ENCODE results near the gene TMEM167B. TPM values are rescaled to one million over a fixed set of nuclear protein-coding genes. Genes with fewer than 3 reads are reported as not detected.
"Not testable (repeated sequence)": the region's sequence is repeated elsewhere in the genome, so short reads cannot be mapped to it uniquely, and the experiment has no call there.

Gene TMEM167B
- total RNA-seq, 6 donors from 2014 or later, result 13.2 to 43.6 (median 30.5) TPM

- TF ChIP-seq EP300 (IDR thresholded peaks at IDR 0.05) (no peak), POLR2A (IDR thresholded peaks at IDR 0.05) (no peak), POLR2AphosphoS5 (IDR thresholded peaks at IDR 0.05) (no peak)
- TF ChIP-seq, protein P1, sequence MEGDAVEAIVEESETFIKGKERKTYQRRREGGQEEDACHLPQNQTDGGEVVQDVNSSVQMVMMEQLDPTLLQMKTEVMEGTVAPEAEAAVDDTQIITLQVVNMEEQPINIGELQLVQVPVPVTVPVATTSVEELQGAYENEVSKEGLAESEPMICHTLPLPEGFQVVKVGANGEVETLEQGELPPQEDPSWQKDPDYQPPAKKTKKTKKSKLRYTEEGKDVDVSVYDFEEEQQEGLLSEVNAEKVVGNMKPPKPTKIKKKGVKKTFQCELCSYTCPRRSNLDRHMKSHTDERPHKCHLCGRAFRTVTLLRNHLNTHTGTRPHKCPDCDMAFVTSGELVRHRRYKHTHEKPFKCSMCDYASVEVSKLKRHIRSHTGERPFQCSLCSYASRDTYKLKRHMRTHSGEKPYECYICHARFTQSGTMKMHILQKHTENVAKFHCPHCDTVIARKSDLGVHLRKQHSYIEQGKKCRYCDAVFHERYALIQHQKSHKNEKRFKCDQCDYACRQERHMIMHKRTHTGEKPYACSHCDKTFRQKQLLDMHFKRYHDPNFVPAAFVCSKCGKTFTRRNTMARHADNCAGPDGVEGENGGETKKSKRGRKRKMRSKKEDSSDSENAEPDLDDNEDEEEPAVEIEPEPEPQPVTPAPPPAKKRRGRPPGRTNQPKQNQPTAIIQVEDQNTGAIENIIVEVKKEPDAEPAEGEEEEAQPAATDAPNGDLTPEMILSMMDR (IDR thresholded peaks at IDR 0.05), result no peak
- no peak overlapping the region for H3K4me3 ChIP-seq
- H3K27ac ChIP-seq, result no peak overlapping the region
- ATAC-seq (ENCODE audit: low FRiP score in 2 of 2), result no peak
- no peaks in the 10 kb centered on the region for H3K9me3 ChIP-seq
- no peaks in the 10 kb centered on the region for H3K36me3 ChIP-seq
- no peak for DNase-seq
- H3K4me1 ChIP-seq, result peaks cover 0 to 4% (median 2%) of the 10 kb centered on the region in 4 donors
- WGBS, 2 donors, result 71 to 72% methylated on average over 4 of the region's 4 CpGs
- H3K27me3 ChIP-seq, result no peaks in the 10 kb centered on the region
These were observed 43.9 kb upstream of the TMEM167B start for GRCh38 chr1:109046671-109047070.

GRCh38 chr1:109047339-109047738 lies 43.2 kb upstream of the TMEM167B start:
- peaks cover 0 to 4% (median 2%) of the 10 kb centered on the region in 4 donors for H3K4me1 ChIP-seq
- no peaks in the 10 kb centered on the region for H3K36me3 ChIP-seq
- H3K27ac ChIP-seq, result no peak overlapping the region
- no peak for ATAC-seq (ENCODE audit: low FRiP score in 2 of 2)
- DNase-seq, result no peak
- H3K4me3 ChIP-seq, result no peak overlapping the region
- 78 to 83% methylated on average over 6 of the region's 6 CpGs for WGBS, 2 donors
- no peaks in the 10 kb centered on the region for H3K27me3 ChIP-seq
- TF ChIP-seq EP300 (IDR thresholded peaks at IDR 0.05) (no peak), POLR2AphosphoS5 (IDR thresholded peaks at IDR 0.05) (no peak), POLR2A (IDR thresholded peaks at IDR 0.05) (no peak)
- TF ChIP-seq, protein P1 (IDR thresholded peaks at IDR 0.05), result no peak
- H3K9me3 ChIP-seq, result no peaks in the 10 kb centered on the region

DNA sequence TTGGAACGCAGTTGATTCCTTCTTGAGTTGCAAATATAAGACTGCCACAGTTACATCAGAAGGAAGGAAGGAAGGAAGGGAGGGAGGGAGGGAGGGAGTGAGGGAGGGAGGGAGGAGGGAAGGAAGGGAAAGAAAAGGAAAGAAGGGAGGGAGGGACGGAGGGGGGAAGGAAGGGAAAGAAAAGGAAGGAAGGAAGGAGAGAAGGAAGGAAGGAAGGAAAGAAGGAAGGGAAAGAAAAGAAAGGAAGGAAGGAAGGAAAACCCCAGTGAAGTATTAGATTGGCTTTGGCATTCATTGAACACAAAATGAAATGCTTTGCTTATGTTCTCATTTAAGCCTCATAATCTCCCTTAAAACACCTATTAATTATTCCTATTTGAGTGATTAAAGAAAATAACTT lies 42.2 kb upstream of the TMEM167B start:
- TF ChIP-seq POLR2AphosphoS5 (IDR thresholded peaks at IDR 0.05), result no peak
- no peak for TF ChIP-seq EP300 (IDR thresholded peaks at IDR 0.05)
- no peak for TF ChIP-seq POLR2A (IDR thresholded peaks at IDR 0.05)
- TF ChIP-seq, protein P1 (IDR thresholded peaks at IDR 0.05), result no peak
- no peak overlapping the region for H3K4me3 ChIP-seq
- no peaks in the 10 kb centered on the region for H3K4me1 ChIP-seq
- no peaks in the 10 kb centered on the region for H3K36me3 ChIP-seq
- H3K9me3 ChIP-seq, result no peaks in the 10 kb centered on the region
- H3K27ac ChIP-seq, result no peak overlapping the region
- DNase-seq, result no peak
- no peak for ATAC-seq (ENCODE audit: low FRiP score in 2 of 2)
- H3K27me3 ChIP-seq, result no peaks in the 10 kb centered on the region
- WGBS, 2 donors, result 32 to 36% methylated on average over 2 of the region's 2 CpGs

GRCh38 chr1:109050228-109050995 lies 40.2 kb upstream of the TMEM167B start:
- 79 to 88% methylated on average over 7 of the region's 7 CpGs for WGBS, 2 donors
- H3K4me3 ChIP-seq, result no peak overlapping the region
- TF ChIP-seq, protein P1 (IDR thresholded peaks at IDR 0.05), result no peak
- no peak for TF ChIP-seq POLR2A (IDR thresholded peaks at IDR 0.05)
- TF ChIP-seq POLR2AphosphoS5 (IDR thresholded peaks at IDR 0.05), result no peak
- no peak for TF ChIP-seq EP300 (IDR thresholded peaks at IDR 0.05)
- DNase-seq (no peak), ATAC-seq (ENCODE audit: low FRiP score in 2 of 2) (no peak)
- no peaks in the 10 kb centered on the region for H3K36me3 ChIP-seq
- H3K27me3 ChIP-seq, result no peaks in the 10 kb centered on the region
- H3K27ac ChIP-seq, result no peak overlapping the region
- H3K9me3 ChIP-seq, result no peaks in the 10 kb centered on the region
- no peaks in the 10 kb centered on the region for H3K4me1 ChIP-seq

DNA sequence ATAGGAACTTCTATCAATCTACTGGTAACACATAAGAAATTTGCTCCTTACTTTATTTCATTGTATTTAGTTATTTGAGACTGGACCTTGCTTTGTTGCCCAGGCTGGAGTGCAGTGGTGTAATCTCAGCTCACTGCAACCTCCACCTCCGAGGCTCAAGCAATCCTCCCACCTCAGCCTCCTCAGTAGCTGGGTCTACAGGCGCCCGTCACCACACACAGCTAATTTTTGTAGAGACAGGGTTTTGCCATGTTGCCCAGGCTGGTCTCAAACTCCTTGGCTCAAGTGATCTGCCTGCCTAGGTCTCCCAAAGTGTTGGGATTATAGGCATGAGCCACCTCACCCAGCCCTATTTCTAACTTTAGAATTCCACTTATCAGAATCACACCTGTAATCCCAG lies 38.4 kb upstream of the TMEM167B start:
- not testable (repeated sequence) for H3K36me3 ChIP-seq; H3K4me1 ChIP-seq; H3K27me3 ChIP-seq; H3K27ac ChIP-seq; DNase-seq; H3K9me3 ChIP-seq; H3K4me3 ChIP-seq; ATAC-seq (ENCODE audit: low FRiP score in 2 of 2)
- 86 to 97% methylated on average over 3 of the region's 3 CpGs for WGBS, 2 donors
